Fibroblast of skin of scalp (primary cell): Measurements from ENCODE around the gene SNRPB2. TPM values are rescaled to one million over a fixed set of nuclear protein-coding genes. Genes with fewer than 3 reads are reported as not detected.

Source experiments
- DNase-seq: peaks from one replicate; pipeline ENCODE4 v3.0.0-alpha.2; 2013
- polyA plus RNA-seq, 2 experiments: library from polyadenylated mRNA; unstranded; fragments of 120-200 nt; gene quantifications; one replicate each; pipeline ENCODE4 v1.2.1, GENCODE V29; 2013; ENCODE audit not compliant: insufficient read length in 2 of 2

Gene SNRPB2
- 83.0 TPM for polyA plus RNA-seq (2013, experiment 1 of 2; ENCODE audit: insufficient read length)
- polyA plus RNA-seq (2013, experiment 2 of 2; ENCODE audit: insufficient read length), result 79.9 TPM

DNA sequence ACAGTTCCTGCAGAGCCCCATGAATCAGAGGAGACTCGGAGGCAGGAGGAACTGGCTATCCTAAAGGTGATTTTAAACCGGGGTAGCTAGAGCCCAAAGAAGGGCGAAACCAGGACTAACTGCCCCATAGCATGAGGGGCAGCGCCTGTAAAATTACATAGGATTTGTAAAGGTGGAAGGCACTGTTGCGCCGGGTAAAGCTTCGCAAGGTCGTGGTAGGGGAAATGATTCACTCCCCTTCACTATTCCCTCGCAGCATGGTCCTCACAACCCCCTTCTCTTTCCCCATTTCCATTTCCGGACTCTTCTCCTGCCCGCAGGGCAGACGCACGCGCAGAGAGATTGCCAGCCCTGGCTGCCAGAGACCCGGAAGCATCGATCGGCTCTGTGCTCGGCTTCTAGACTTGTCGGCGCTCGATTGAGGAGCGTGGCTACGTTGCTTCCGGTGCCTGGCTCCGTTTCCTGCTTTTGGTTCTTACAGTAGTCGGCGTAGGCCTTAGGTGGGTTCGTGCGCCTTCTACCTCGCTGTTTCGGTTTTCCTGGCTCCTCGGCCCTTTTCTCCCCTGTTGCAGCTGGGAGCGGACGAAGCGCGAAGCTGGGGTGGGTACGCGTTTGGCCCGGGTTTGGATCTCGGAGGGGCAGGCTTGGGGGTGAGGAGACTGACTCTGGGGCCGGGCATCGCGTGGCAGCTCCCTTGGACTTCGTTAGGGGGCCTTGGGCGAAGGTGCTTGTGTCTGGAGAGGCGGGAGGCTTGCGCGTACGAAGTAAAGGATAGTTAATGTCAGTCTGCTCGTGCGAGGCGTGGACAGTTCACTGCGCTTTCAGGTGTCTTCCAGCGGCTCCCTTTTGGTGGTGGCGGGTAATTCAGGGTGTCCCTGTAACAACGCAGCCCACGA is at the start of gene SNRPB2:
TSS of gene SNRPB2 (plus strand) at position 462 of the 896 bp plus-strand sequence. CDS start 1,677 bp downstream, outside the sequence.
- DNase-seq, result peak; percentile 97

DNA sequence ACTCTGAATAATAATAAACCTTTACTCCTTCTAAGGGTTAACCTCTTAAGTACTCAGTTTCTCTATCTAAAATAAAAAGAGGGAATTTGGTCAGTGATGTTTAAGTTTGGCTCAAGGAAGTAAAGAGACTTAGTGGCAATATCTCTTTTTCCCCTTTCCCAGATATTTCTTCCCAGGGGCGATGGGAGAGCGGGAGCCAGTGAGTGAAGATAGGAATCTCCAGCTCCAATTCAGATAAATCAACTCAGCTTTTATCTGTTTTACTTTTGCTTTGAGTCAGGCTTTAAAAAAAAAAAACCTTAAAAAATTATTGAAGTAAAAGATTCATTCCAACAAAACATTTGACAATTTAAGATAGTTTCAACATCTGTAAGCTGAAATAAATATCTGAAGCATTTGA is 45.4 kb upstream of the SNRPB2 start:
- DNase-seq, result no peak

- no peak for DNase-seq
Measured at GRCh38 chr20:16689906-16690305, 39.9 kb upstream of the SNRPB2 start.

DNA sequence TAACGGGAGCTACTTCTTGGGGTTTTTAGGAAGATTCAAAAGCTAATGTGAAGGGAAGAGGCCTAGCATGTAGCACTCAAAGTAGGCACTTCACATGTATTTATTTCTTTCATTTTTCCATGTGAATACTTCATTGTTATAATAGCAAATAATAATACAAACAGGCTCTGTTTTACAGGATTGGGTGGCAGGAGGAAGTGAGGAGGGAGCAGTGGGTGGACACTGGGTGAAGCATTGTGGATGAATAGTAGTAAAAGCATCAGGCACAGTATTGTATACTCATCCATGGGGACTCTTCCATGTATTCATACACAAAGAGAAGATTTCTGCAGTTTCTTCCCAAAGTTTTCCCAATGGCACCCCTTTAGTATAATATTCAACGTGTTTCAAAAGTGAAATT is 38.4 kb upstream of the SNRPB2 start:
- DNase-seq, result no peak

GRCh38 chr20:16692009-16692408 is 37.8 kb upstream of the SNRPB2 start:
- no peak for DNase-seq

- no peak for DNase-seq
Measured at GRCh38 chr20:16692442-16692841, 37.4 kb upstream of the SNRPB2 start.

DNA sequence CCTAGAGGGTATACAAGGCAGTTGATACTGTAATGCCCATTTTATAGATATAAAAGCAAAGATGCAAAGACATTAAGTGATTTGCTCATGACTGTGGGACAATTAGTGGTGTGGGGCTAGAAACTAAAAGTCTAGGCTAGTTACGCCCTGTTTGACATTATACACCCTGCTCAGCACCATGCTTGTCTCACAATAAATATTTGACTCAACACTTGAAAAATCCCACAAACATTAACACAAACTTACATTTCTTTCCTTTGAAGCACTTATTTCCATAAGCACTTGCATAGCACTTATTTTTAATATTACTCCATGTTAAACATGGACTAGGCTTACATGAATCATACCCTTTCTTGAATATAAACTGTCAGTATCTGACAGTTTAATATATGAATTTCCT is 36.5 kb upstream of the SNRPB2 start:
- no peak for DNase-seq

- no peak for DNase-seq
Measured at GRCh38 chr20:16694161-16694560, 35.7 kb upstream of the SNRPB2 start.

GRCh38 chr20:16695628-16696027 is 34.2 kb upstream of the SNRPB2 start:
- no peak for DNase-seq

DNA sequence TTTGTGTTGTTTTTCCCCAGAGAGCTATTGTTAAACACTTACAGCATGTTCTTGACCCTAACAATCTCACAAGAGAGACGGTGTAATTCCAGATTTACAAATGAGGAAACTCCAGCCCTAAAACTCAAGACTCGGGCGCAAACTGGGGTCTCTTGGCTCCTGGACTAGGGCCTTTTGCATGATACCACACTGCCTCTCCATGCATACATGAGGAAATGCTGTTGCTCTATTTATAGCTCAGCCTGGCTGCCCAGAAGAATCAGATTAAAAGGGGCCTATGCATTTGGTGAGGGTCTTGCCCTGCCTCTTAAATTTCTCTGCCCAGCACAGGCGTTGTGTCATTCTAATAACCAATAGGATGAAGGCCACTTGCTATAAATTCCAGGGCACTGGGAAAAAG is 30.5 kb upstream of the SNRPB2 start:
- no peak for DNase-seq

DNA sequence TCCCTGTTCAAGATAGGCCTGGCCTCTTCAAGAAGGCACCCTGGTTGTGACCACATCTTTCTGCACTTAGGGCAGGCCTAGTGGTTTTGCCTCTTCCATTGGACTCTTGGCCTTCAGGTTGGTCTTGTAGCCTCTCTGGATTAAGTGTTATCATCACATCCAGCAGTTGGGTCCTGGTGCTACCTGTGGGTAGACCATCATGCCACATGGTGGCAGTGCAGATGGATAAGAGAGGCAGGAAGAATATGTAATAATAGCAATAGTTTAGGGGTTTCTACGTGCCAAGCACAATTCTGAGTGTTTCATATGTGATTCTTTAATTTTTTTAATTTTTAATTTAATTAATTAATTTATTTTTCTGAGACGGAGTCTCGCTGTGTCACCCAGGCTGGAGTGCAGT is 28.5 kb upstream of the SNRPB2 start:
- no peak for DNase-seq

DNA sequence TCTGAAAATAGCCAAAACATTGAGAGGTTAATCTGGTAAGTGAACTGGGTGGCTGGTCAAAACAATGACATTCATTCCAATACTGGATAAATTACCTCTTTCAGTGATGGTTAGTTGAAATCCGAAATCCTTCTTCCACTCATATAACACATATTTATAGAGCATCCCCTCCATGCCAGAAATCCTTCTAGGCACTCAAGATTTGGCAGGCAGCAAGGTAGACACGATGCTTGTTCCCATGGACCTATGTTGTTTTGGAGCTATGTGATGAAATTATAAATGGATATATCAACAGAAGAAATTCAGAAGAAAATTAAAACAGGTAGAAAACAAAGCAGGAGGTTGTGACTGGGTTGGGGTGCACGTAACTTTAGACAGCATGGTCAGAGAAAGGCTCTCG is 26.3 kb upstream of the SNRPB2 start:
- no peak for DNase-seq

DNA sequence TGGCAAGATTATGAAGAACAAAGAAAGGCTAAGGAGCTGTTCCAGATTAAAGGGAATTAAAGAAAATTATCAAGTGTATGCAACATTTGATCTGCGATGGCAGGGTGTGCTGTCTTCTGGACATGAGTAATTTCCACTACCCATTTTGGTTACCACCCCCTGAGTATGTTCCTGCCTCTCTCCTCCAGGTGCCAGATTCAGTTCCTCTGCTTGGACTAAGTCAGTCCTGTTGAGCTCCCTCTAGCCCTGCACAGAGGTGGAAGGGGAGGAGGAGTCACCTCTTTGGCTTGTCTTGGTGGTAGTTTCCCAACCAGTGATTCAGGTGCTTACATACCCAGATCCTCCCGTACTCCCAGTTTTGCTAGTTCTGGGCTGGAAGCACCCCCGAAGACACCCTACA is 22.2 kb upstream of the SNRPB2 start:
- no peak for DNase-seq

DNA sequence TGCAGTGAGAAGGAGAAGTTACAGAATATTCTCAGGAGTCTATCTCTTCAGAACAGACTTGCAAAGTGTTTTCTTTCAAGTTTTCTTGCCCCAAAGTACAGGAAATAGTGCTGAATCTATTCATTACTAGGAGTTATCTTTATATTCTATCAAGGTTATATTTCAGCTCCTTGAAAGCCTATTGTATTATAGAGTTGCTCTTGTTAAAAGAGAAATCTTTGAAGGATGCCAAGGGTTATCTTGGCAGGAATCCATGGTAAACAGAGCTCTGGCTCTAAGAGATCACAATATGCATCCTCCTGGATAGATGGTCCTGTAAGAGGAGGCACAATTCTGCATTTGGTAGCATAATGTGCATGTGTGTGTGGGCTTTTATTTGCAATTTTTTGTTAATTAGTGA is 21.2 kb upstream of the SNRPB2 start:
- DNase-seq, result no peak

DNA sequence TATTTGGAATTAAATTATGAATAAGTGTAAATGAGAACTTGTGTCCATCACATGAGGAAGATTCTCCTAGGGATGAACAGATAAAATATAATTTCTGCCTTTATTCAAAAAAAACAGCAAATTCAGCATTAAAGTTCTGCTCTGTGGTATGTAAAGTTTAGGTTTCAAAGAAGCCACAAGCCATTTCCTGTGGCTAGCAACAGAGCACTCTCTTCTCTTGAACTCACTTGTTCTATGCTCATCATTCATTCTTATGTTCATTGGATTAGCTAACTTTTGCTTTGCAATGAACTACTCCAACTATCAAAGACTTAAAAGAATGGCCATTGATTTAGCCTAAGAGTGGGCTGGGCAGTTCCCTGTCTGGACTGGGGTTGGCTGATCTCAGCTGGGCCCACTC is 20.8 kb upstream of the SNRPB2 start:
- no peak for DNase-seq

DNA sequence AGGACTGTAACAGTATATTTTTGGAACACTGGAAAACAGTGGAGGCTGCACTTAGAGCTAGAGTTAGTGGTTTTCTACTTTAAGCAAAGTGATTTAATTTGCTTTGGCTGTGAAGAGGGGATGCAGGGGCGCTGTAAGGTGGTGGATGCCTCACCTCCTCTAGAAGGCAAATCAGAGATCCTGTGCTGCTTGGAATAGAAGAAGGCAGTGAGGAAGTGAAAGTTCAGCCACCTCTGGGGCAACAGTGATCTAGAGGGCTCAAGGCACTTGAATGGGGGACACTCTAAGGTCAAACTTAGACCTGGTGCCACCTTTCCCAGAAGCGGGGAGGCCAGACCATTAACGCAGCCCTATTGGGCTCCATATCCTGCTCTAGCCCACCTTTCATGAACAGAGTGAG is 19.0 kb upstream of the SNRPB2 start:
- DNase-seq, result no peak

- DNase-seq, result no peak
Measured at GRCh38 chr20:16711661-16712258, 18.1 kb upstream of the SNRPB2 start.

GRCh38 chr20:16712511-16712947 is 17.3 kb upstream of the SNRPB2 start:
- DNase-seq, result no peak

- no peak for DNase-seq
Measured at GRCh38 chr20:16713066-16713465, 16.8 kb upstream of the SNRPB2 start.

- no peak for DNase-seq
Measured at GRCh38 chr20:16714242-16714641, 15.6 kb upstream of the SNRPB2 start.

GRCh38 chr20:16714751-16715150 is 15.1 kb upstream of the SNRPB2 start:
- DNase-seq, result no peak

DNA sequence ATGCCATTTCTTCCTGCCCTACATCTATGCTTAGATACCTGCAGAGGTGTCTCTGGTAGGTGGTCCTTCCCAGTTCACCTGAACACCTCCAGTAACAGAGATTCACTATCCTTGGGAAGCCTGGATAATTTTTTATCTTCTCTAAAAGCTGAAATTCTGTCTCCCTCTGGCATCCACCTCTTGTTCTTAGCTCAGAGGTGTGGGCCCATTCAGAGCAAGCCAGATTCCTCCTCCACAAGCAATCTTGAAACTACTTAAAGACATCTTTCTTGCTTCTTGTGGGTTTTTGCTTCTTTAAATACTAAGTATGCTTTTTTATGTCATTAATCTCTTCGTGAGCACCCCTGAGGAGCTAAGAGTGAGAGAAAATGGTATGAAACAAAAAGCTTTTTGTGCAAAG is 10.4 kb upstream of the SNRPB2 start:
- no peak for DNase-seq

- DNase-seq, result no peak
Measured at GRCh38 chr20:16729080-16729479, 746 bp upstream of the SNRPB2 start.
